Fibroblast of skin of left quadriceps (primary cell): ENCODE results near the gene SPEN.

ENCODE experiments used
- DNase-seq, 2 experiments: peaks; one replicate each; pipeline ENCODE4 v3.0.0-alpha.2; 2013; ENCODE audit warnings: low read depth in 2 of 2

The SPEN gene

DNA sequence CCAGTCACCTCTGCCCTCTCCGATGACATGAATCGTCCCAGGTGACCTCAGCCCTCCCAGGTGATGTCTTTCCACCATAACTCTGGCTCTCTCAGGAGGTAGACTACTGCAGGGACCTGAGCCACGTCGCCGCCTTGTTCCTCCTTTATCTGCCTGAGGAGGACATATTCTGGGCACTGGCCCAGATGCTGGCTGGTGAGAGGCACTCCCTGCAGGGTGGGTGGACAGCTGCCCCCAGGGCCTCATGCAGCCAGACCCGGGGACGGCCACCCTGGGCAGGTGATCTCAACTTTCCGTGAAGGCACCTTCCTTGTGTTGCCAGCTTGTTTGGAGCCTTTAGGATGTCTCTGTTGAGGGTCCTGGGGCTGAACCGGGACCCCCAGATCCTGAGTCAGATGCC lies 142.3 kb downstream of the SPEN start:
- no peak for DNase-seq
